Parathyroid adenoma (tissue), 2 donors: ENCODE results near the gene NSD1.
"Not testable (repeated sequence)": the region's sequence is repeated elsewhere in the genome, so short reads cannot be mapped to it uniquely, and the experiment has no call there.

ENCODE experiments used
- H2AFZ ChIP-seq: fragments of 300-600 bp; sonication (generic); one replicate; pipeline ENCODE4 v1.7.0; 2017; ENCODE audit warnings: antibody characterized with exemption, mild to moderate bottlenecking
- H3K27ac ChIP-seq: fragments of 300-600 bp; sonication (generic); one replicate; pipeline ENCODE4 v1.7.0; 2017
- H3K27me3 ChIP-seq: fragments of 300-600 bp; sonication (generic); one replicate; pipeline ENCODE4 v1.7.0; 2017; ENCODE audit warnings: low read length; ENCODE audit not compliant: control insufficient read depth, insufficient read depth
- H3K36me3 ChIP-seq: fragments of 300-600 bp; sonication (generic); one replicate; pipeline ENCODE4 v1.7.0; 2017; ENCODE audit warnings: low read length; ENCODE audit not compliant: control insufficient read depth, insufficient read depth
- H3K4me1 ChIP-seq: fragments of 300-600 bp; sonication (generic); one replicate; pipeline ENCODE4 v1.7.0; 2017; ENCODE audit warnings: control low read depth
- H3K4me2 ChIP-seq: fragments of 300-600 bp; sonication (generic); one replicate; pipeline ENCODE4 v1.7.0; 2017; ENCODE audit warnings: low read length
- H3K4me3 ChIP-seq: fragments of 300-600 bp; sonication (generic); one replicate; pipeline ENCODE4 v1.7.0; 2017; ENCODE audit warnings: low read depth, low read length
- H3K79me2 ChIP-seq: fragments of 300-600 bp; sonication (generic); one replicate; pipeline ENCODE4 v1.7.0; 2017; ENCODE audit warnings: control low read depth
- H3K9ac ChIP-seq: fragments of 300-600 bp; sonication (generic); one replicate; pipeline ENCODE4 v1.7.0; 2017; ENCODE audit warnings: mild to moderate bottlenecking
- H3K9me3 ChIP-seq: fragments of 300-600 bp; sonication (generic); one replicate; pipeline ENCODE4 v1.7.0; 2017; ENCODE audit warnings: low read length; ENCODE audit not compliant: control insufficient read depth
- CTCF ChIP-seq: fragments of 300-600 bp; sonication (generic); IDR thresholded peaks from one replicate; pipeline ENCODE4 v1.7.0; 2017; ENCODE audit warnings: antibody characterized with exemption, mild to moderate bottlenecking
- donor health status: primary hyperparathyroidism.

NSD1 gene

GRCh38 chr5:177253252-177253651 is 119.7 kb downstream of the NSD1 start:
- Histone ChIP-seq H3K9me3 (no peaks in the 10 kb centered on the region), H2AFZ (no peak overlapping the region), H3K36me3 (no peaks in the 10 kb centered on the region), H3K27ac (no peak overlapping the region), H3K4me2 (no peak overlapping the region), H3K9ac (no peak overlapping the region), H3K4me3 (no peak overlapping the region), H3K4me1 (peaks cover 3% of the 10 kb centered on the region), H3K27me3 (no peaks in the 10 kb centered on the region), H3K79me2 (peaks cover 5% of the 10 kb centered on the region)
- TF ChIP-seq CTCF = no peak

GRCh38 chr5:177256296-177256695 is 122.7 kb downstream of the NSD1 start:
- Histone ChIP-seq H3K9ac (no peak overlapping the region), H3K27me3 (no peaks in the 10 kb centered on the region), H3K4me3 (no peak overlapping the region), H3K27ac (no peak overlapping the region), H3K79me2 (peaks cover 3% of the 10 kb centered on the region), H2AFZ (no peak overlapping the region), H3K36me3 (no peaks in the 10 kb centered on the region), H3K9me3 (no peaks in the 10 kb centered on the region), H3K4me1 (peaks cover 6% of the 10 kb centered on the region), H3K4me2 (no peak overlapping the region)
- no peak for TF ChIP-seq CTCF

- not testable (repeated sequence) for H3K9me3 ChIP-seq, H3K4me3 ChIP-seq, H3K9ac ChIP-seq, H3K4me1 ChIP-seq, H3K79me2 ChIP-seq, H3K4me2 ChIP-seq, H3K27me3 ChIP-seq, H3K36me3 ChIP-seq, H3K27ac ChIP-seq, H2AFZ ChIP-seq
Measured at GRCh38 chr5:177258711-177259110, 125.1 kb downstream of the NSD1 start.

GRCh38 chr5:177260961-177261360 is 127.4 kb downstream of the NSD1 start:
- no peak overlapping the region for H2AFZ ChIP-seq
- H3K36me3 ChIP-seq = no peaks in the 10 kb centered on the region
- TF ChIP-seq CTCF = no peak
- no peaks in the 10 kb centered on the region for H3K27me3 ChIP-seq
- H3K4me1 ChIP-seq = peaks cover 8% of the 10 kb centered on the region
- H3K9ac ChIP-seq = no peak overlapping the region
- H3K27ac ChIP-seq = peak overlapping the region; percentile 58
- H3K79me2 ChIP-seq = no peaks in the 10 kb centered on the region
- H3K4me3 ChIP-seq = no peak overlapping the region
- no peak overlapping the region for H3K4me2 ChIP-seq
- no peaks in the 10 kb centered on the region for H3K9me3 ChIP-seq

- H3K4me2 ChIP-seq = no peak overlapping the region
Measured at GRCh38 chr5:177261510-177261909, 127.9 kb downstream of the NSD1 start.

More at GRCh38 chr5:177261510-177261909, 127.9 kb downstream of the NSD1 start:
- Histone ChIP-seq H3K27me3 (no peaks in the 10 kb centered on the region), H3K4me3 (no peak overlapping the region), H2AFZ (no peak overlapping the region), H3K4me1 (peaks cover 8% of the 10 kb centered on the region), H3K9ac (no peak overlapping the region), H3K36me3 (no peaks in the 10 kb centered on the region), H3K79me2 (no peaks in the 10 kb centered on the region), H3K27ac (peak overlapping the region; percentile 58), H3K9me3 (no peaks in the 10 kb centered on the region)
- no peak for TF ChIP-seq CTCF
